Raji (cell line): ENCODE measurements around the gene LHX3.

Source experiments
- POLR2A ChIP-seq: IDR thresholded peaks from 2 replicates; pipeline ENCODE4 v1.6.1; 2011; ENCODE audit warnings: low read depth, low read length, control low read depth; ENCODE audit not compliant: insufficient read depth

LHX3 gene

DNA sequence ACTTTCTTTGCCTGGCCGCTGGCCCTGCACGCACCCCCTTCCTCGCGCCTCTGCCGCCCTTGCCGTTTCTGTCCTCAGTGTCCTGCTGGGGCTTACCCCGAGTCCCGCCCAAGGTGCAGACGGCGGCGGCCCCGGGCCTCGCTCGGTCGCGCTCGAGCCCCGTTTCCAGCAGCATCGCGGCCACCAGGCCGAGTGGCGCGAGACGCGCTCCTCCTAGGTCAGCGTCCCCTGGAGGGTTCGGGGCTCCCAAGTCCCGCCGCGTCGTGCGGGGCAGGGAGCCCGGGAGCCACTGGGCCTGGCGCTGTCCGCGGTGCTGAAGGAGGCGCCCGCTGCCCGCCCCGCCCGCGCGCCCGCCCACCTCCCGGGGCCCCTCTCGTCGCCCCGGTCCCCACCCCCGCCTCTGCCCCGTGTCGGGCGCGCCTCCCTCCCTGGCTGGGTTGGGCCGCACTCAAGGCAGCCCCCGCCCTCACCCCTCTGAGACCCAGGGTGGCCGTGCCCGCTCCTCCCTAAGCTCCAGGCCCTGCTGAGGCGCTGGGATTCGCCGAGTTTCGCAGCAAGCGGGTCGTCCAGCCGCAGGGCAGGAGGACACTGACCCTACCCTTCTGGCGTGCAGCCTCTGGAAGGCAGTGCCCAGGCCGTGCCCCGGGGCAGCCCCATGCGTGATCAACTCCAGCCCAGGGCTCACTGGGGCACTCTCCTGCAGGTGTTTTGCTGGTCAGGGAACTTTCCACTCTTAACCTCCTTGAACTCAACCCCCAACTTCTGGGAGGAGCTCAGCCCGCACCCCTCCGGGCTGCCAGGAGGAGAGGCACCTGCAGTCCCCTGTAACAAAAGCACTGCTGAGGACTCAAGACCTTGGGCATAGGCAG, at the start of gene LHX3:
LHX3 (minus strand) TSS at position 291 of the 869 bp plus-strand sequence; CDS start at position 175, 116 bp downstream.
- TF ChIP-seq POLR2A: no peak

DNA sequence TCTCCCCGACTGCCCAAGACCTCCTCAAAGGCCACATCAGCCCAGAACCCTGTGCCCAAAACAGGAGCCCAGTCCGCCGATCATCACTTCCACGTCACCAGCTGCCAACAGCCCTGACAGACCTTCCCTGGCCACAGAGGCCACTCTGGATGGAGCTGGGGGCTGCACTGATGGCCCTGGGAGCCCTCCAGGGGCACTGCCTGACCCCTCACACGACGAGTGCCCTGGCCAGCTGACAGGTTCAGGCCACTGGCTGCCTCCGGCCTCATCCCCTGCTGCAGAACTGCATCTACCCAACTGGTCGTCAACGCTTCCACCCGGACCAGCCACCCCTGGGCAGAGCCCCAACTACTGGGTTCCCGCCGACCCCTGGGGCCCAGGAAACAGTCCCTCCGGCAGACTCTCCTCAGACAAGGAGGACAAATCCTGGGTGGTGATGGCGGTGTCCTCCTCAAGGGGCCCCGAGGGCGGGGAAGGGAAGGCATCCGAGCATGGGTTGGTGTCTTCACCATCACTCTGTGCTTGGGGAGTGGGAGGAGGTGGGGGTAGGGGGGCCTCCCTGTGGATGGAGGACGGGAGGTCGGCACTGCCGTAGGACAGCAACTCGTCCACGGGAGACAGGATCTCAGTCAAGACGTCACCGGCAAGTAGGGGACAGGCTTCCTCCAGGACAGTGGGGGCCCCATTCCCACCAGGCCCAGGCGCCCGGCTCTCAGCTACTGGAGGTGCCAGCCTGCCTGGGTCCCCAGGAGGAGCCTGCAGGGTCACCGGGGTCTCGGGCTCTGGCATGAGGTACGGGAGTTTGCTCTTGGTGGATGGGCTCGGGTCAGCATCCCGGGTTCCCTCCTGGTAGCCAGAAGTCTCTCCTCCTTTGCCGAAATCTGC, 48.6 kb upstream of the LHX3 start:
- no peak for TF ChIP-seq POLR2A

DNA sequence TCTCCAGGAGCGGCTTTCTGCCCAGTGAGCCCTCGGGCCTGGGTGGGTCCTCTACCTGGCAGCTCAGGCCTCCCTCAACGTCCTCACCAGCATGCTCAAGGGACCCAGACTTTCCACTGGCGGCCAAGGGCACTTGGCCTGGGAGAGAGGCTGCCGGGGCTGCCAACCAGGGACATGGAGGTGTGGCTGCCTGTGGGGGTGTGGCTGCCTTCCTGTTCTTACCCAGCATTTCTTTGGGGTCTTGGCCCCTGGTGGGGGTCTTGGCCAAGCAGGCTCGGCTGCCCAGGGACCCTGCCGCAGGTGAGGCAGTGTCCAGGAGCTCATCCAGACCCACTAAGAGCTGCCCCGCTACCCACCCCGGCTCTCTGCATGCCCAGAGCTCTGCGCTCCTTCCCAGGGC, 47.9 kb upstream of the LHX3 start:
- no peak for TF ChIP-seq POLR2A

DNA sequence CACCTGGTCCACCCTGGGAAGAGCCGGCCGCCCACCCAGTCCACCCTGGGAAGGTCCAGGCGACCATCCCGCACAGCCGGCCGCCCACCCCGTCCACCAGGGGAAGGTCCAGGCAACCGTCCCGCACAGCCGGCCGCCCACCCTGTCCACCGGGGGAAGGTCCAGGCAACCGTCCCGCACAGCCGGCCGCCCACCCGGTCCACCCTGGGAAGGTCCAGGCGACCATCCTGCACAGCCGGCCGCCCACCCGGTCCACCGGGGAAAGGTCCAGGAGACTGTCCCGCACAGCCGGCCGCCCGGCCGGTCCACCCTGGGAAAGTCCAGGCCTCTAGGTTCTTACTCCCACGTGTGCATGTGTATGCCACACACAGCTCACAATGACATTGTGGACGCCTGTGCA, 47.4 kb upstream of the LHX3 start:
- no peak for TF ChIP-seq POLR2A

DNA sequence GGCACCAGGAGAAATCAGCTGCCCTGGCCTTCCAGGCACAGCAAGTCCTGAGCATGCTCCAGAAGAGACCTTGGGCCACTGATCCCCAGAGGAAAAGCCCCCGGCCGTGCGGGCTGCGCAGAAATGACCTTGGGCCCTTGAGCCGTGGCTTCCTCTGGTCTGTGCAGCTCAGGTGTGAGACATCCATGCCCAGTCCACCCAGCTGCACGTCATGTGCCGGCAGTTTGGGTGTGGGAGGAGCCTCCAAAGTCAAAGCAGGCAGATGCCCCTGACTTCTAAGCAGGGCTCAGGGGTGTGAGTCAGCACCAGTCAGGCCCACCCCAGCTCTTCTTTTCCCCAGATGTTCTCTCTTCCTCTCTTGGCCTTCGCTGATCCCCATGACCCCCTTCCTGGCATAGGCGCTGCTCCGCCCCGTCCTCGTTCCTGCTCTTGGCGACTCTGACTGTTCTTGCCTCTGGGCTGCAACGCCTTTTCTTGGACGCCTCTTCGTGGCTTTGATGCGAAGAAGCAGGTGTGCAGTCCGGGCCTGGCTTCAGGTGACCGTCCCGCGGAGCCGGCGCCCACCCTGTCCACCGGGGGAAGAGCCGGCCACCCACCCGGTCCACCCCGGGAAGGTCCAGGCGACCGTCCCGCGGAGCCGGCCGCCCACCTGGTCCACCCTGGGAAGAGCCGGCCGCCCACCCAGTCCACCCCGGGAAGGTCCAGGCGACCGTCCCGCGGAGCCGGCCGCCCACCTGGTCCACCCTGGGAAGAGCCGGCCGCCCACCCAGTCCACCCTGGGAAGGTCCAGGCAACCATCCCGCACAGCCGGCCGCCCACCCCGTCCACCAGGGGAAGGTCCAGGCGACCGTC, 46.6 kb upstream of the LHX3 start:
- TF ChIP-seq POLR2A: no peak

DNA sequence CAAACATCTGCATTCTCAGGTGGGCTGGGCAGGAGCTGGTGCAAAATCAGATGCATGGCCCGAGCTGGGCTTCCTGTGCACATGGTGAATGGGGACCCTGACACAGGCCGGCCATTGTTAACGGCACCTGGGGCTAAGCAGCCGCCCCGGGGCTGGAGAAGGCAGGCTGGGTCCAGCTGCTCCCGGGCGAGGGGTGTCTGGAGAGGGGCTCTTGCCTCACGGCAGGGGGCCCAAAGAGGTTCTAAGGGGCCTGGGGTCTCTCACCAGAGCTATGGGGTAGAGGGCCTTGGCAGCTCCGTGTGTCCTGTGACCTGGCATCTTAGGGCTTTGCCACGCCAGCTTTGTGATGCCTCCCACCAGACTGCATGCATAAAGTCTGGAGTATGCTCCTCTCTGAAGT, 45.7 kb upstream of the LHX3 start:
- no peak for TF ChIP-seq POLR2A

DNA sequence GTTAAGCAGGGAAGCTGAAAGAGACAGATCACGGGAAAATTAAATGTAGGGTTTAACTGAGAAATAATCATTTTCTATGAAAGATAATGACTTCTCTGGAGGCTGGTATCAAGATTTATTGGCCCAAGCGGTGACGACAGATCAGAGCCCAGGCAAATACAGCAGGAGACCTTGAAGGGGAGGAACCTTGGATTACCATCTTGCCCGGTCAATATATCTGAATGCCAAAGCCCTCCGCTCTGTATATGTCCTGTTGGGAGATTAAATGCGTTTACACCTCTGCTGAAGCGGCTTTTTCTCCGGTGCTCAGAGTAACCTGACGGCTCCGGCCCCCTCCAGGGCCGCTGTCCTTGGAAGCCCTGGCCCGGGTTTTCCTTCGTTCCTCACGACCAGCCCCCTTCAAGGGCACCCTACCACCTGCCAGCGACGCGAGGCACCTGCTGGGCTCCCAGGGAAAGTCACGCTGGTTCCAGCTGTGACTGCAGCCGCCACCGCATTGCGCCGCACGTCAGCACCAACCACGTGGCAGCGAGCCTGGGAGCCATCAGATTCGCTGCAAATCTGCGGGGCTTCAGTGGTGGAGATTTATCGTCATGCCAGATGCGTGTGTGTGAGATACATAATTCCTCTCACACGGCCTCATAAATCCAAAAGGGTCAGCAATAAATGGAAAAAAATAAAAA, 45.1 kb upstream of the LHX3 start:
- no peak for TF ChIP-seq POLR2A

DNA sequence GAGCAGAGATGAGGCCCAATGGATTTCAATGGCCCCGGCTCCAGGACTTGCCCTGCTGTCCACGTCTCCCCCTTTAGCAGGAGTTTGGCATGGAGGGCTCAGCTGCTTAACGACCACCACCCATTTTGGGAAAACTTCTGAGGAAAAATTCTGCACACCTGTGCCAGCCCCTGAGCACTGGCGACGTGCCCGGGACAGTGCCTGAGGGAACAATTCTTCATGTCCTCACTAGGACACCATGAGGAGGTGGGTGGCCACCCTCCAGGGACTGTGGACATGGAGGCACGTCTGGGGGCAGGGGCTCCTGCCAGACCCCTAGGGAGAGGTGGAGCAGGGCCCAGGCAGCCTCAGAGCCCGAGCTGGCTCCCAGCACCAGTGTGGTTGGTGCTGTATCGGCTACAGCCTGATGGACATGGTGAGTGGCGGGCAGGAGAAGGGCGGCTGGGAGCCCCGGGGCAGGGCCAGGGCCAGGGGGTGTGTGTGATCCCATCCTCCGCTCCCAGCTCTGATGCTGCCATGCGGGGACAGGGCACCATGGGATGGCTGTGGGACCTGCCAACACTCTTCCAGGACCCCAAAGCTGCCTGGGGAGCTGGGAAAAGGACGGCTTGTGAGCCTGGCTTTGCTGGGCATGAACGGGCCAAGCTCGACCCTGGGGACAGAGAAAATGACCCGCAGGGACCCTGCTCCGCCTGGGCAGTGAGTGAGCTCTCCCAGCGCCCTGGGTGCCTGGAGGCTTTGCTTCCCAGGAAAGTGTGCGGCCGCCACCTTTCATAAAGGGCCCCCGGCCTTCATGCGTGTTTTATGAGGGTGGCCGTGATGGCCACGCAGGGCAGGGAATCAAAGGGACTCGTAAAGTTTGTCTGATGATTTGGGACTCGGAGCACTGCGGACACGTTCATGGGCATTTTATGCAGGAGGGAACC, 44.3 kb upstream of the LHX3 start:
- no peak for TF ChIP-seq POLR2A

DNA sequence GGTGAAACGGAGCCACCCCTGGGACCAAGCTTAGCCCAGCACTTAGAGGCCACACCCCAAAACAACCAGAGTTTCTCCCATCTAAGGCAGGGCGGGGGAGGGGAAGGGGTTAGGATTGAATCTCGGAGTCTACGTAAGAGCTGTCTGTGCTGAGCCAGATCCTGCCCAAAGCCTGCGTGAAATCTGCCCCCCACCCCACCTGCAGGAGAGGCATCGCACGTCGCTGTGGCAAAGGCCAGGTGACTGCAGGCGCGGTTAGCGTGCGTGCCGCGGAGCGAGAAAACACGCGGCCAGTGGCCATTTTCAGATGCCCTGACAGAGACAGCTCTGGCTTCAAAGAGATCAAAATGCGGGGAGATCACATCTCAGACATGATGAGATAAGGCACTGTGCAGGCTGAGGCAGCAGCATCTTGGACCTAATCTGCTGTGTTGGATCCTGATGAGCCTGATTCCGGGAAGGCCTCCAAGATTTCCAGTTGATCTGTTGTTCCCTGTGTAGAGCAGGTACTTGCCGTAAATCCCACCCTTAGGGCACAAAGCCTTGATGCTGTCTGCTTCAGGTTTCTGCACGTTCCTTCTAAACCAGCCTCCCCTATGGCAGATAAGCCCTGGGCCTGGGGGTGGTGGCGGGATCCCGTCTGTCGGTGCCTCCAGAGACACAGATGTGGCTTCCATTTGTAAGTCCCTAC, 43.2 kb upstream of the LHX3 start:
- TF ChIP-seq POLR2A: no peak

DNA sequence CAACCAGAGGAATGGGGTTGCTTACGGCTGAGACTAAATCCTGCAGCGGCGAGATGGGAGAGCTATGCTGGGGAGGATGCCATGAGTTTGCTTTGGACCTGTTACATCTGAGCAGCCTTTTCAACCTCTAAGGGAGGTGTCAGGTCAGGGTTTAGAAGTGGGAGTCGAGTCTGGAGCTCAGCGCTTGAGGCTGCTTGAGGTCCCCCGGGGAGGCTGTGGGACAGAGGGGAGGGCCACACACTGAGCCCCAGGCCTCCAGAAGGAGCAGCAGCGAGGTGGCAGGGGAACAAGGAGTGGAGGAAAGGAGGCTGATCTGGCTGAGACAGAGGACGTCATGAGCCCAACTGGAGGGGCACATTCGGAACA, 42.6 kb upstream of the LHX3 start:
- no peak for TF ChIP-seq POLR2A

DNA sequence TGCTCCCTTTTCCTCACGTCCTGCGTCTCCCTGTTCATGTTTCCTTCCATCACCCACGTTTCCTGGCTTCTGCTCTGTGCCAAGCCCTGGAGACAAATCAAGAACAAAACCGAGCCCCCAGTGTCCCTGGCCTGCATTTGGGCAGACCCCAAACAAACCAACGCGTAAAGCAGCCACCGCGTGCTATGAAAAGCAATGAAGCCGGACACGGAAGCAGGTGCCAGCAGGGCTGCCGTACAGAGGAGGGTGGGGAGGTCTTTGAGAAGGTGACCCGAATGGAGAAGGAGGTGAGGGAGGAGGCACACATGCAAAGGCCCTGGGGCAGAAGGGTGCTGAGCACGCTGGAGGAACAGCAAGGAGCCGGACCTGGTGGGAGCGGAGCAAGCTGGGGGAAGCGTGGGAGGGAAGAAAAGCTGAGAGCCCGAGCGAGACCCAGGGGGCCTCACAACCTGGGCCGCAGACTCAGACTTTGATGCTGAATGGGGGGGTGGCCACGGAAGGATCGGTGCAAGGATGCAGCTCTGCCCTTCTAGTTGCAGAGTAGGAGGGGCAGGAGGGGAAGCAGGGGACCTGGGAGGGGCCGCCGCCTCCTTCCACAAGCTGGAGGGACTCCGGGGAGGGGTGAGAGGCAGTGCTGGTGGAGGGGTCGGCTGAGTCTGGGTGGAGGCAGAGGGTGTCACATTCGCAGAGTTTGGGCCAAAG, 42.1 kb upstream of the LHX3 start:
- TF ChIP-seq POLR2A: no peak
